LoVo (cell line): ENCODE measurements around the gene CLIC5.

Experiments used
- DNase-seq: peaks from one replicate; pipeline ENCODE4 v3.0.0-alpha.2; 2016; ENCODE audit warnings: low spot score

The CLIC5 gene

GRCh38 chr6:45997875-45998506 is 17.7 kb downstream of the CLIC5 start:
- no peak for DNase-seq

- DNase-seq, result no peak
These were observed 24.5 kb downstream of the CLIC5 start for GRCh38 chr6:45991189-45991588.

GRCh38 chr6:45990162-45990561 is 25.5 kb downstream of the CLIC5 start:
- DNase-seq, result no peak

GRCh38 chr6:45988635-45989034 is 27.0 kb downstream of the CLIC5 start:
- DNase-seq, result no peak

GRCh38 chr6:45987856-45988255 is 27.8 kb downstream of the CLIC5 start:
- DNase-seq, result peak; percentile 82

GRCh38 chr6:45986746-45987274 is 28.9 kb downstream of the CLIC5 start:
- DNase-seq, result no peak

- DNase-seq, result no peak
These were observed 30.8 kb downstream of the CLIC5 start for GRCh38 chr6:45984788-45985425.

- no peak for DNase-seq
These were observed 31.3 kb downstream of the CLIC5 start for GRCh38 chr6:45984347-45984746.

- DNase-seq, result no peak
These were observed 32.6 kb downstream of the CLIC5 start for GRCh38 chr6:45983062-45983461.

GRCh38 chr6:45982280-45983036 is 33.2 kb downstream of the CLIC5 start:
- DNase-seq, result no peak

- DNase-seq, result no peak
These were observed 34.6 kb downstream of the CLIC5 start for GRCh38 chr6:45981046-45981445.

GRCh38 chr6:45979311-45979710 is 36.3 kb downstream of the CLIC5 start:
- DNase-seq, result no peak

GRCh38 chr6:45974596-45974995 is 41.1 kb downstream of the CLIC5 start:
- no peak for DNase-seq

GRCh38 chr6:45972795-45973503 is 42.7 kb downstream of the CLIC5 start:
- DNase-seq, result no peak

GRCh38 chr6:45971287-45971686 is 44.4 kb downstream of the CLIC5 start:
- DNase-seq, result no peak

GRCh38 chr6:45970326-45970725 is 45.3 kb downstream of the CLIC5 start:
- DNase-seq, result no peak

- DNase-seq, result no peak
These were observed 45.8 kb downstream of the CLIC5 start for GRCh38 chr6:45969883-45970282.

- DNase-seq, result no peak
These were observed 46.6 kb downstream of the CLIC5 start for GRCh38 chr6:45969026-45969425.

- no peak for DNase-seq
These were observed 48.3 kb downstream of the CLIC5 start for GRCh38 chr6:45967363-45967762.

GRCh38 chr6:45966797-45967196 is 48.9 kb downstream of the CLIC5 start:
- DNase-seq, result no peak

- no peak for DNase-seq
These were observed 49.3 kb downstream of the CLIC5 start for GRCh38 chr6:45966340-45966739.

GRCh38 chr6:45965792-45966191 is 49.9 kb downstream of the CLIC5 start:
- no peak for DNase-seq
